SK-N-SH (cell line): ENCODE data around the gene SLC27A3.

ENCODE experiments used
- POLR2AphosphoS5 ChIP-seq: IDR thresholded peaks from 2 replicates; pipeline ENCODE4 v1.6.1; 2012; ENCODE audit warnings: low read depth, low read length
- SMC3 ChIP-seq: IDR thresholded peaks from 2 replicates; pipeline ENCODE4 v1.6.1; 2012; ENCODE audit warnings: low read depth, low read length, improper control_type of control experiment

DNA sequence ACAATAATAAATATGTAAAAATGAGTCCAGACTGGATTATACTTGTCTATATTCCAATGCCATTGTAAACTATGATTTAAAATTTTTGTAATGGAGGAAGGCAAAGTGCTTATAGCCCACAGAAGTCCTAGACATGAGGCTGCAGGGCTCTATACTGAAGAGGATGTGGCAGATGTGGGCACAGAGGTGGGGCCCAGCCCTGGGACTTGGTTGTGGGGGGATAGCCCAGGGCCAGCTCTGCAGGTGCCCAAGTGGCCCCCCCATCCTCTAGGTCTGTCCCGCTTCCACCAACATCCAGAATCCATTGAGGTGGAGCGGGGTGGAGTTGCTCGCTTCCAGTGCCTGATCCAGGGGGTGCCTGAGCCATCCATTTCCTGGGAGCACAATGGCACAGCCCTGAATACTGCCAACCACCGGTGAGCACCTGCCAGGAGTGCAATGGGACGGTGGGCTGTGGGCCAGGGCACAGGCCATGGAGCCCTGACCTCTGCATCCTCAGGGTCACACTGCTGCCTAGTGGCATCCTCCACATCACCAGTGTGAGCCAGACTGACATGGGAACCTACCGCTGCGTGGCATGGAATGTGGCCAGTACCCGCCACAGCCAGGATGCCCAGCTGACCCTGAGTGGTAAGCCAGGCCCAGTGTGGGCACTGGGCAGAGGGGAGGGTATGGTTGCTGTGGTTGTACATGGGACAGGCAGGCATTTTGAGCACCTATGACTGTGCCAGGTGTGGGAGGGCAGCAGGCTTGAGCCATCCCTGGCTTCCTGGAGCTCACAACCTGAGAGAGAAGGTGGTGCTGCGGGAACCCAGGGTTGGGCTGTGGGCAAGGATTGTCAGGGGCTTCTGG lies 21.0 kb downstream of the SLC27A3 start:
- TF ChIP-seq SMC3 (no peak), POLR2AphosphoS5 (no peak)
